Cortex of kidney (tissue), 1 donor: ENCODE results near the gene RETREG1.
"Not testable (repeated sequence)": the region's sequence is repeated elsewhere in the genome, so short reads cannot be mapped to it uniquely, and the experiment has no call there.

Experiments used
- DNase-seq: peaks from one replicate; lab custom pipeline; 2025; lab: John Stamatoyannopoulos, UW

RETREG1 gene

GRCh38 chr5:16551628-16552027 is 65.2 kb downstream of the RETREG1 start:
- DNase-seq: no peak

DNA sequence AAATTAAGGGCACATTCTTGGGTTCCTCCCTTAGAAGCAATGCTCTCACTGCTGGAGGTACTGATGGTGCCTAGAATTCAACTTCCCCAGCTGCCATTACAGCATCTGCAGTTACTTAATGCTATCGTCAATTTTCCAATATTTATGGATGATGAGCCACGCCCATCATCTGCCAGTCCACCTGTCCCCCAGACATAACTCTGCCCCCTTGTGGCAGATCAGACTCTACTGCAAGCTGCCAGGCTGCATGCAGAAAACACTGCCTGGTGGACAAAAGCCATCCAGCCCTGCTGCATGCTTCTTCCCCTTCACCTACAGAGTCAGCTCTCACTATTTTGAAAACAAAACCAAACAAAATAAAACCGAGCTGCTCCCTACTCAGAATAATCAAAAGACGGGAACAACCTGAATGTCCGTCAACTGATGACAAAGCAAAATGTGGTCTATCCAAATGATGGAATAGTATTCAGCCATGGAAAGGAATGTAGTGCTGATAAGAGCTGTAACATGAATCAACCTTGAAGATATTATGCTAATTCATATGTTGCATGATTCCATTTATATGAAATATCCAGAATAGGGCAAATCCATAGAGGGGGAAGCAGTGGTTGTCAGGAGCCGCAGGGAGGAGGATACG is 66.4 kb downstream of the RETREG1 start:
- no peak for DNase-seq

DNA sequence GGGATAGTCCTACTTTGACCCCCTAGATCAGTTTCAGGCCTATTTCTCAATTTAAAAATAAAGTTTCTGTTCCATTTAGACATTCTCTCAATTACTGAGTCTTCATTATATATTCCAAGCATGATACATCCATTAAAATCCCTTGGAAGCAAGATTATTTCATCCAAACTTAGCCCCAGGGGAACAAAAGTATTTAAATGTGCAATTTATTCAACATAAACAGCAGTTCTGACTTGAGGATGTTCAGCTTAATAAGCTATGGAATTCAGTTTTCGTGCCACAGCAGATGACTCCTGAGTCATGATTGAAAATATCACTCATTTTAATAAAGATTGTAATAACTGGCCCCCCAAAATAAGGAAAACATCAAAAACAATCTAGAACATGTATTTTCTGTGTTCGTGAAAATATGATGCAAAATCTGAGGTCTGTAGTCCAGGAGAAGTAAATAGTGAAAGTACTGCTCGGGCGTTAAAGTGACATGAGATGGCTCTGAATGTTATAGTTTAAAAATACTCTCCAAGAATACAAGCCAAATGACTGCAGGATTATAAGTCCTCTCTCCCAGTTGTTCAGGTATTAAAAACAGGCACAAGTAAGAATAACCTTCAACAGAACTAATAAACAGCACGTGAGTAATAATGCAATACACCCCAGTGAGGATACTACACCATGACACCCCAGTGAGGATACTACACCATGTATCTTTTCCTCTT is 67.1 kb downstream of the RETREG1 start:
- no peak for DNase-seq

DNA sequence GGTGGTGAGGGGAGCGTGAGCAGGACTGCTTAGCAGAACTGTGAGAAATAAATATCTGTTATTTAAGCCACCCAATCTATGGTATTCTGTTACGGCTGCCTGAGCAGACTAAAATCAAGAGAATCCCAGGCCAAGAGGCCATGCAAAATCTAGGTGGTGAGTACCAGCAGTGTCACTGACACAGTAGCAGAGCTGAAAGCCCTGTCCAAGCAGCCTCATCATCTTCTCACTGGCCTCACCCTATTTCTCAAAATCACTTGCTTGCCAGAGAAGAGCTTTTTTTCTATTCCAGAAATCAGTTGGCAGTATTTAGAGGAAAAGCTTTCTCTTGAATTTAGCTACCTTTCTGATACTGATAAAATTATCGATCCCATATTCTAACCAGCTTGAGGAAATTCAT is 68.0 kb downstream of the RETREG1 start:
- no peak for DNase-seq

DNA sequence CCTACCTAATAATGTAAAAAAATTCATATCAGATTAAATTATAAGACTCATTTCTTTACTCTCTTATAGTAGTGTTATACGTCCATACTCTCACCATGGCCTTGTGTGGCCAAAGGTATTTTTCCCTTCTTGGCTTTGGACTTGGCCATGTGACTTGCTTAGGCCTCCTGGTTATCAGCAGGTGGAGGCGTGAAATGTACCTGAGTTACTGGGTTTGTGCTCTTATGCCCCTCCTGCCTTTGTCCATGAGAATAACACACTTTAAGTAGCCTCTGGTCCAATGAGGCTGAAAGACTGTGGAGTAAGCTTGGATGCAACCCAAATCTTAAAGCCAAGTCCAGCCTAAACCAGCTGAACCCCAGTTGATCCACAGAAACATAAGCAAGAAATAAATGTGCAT is 68.7 kb downstream of the RETREG1 start:
- no peak for DNase-seq

DNA sequence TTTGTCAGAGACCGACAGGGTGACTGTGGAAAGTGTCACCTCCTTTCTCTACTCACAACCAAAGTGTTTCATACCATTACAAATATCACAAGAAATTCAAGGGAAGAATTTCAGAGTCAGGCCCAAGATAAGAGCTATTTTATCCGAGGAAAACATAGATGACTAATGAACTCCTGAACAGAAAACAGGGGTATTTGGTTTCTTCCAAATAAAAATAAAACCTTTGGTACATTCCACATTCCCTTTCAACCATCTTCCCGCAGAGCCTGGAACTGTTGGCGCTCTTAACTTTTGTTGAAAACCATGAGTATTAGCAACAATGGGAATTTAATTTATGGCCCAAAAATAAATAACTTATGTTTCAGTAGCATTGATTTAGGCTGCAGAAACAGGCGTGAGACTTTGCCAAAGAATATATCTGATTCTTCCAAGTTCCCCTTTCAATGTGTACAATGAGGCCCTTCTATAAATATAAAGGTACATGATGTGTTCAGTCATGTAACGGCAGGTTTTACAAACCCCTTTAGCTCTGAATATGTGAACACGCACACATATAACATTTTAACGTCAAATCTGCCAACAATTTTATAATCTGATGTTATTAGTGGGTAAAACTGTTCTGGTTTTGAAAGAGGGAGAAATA is 69.5 kb downstream of the RETREG1 start:
- DNase-seq: no peak

DNA sequence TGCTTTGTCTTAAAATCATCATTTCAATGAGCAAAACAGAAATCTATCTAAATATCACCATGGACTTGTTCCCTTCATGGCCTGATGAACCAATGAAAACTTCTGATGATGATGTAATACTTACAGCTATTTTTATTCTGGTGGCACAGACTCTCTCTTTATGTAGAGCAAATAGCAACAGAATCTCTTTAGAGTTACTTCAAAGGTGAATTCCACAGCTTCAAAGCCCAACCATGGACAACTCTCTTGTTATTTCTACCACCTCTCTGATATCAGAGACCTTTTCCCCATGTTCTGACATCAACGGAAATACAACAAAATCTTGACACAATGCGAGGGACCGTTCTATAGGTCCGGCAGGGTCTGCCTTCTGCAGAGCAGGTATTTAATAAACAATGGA is 70.1 kb downstream of the RETREG1 start:
- DNase-seq: no peak

DNA sequence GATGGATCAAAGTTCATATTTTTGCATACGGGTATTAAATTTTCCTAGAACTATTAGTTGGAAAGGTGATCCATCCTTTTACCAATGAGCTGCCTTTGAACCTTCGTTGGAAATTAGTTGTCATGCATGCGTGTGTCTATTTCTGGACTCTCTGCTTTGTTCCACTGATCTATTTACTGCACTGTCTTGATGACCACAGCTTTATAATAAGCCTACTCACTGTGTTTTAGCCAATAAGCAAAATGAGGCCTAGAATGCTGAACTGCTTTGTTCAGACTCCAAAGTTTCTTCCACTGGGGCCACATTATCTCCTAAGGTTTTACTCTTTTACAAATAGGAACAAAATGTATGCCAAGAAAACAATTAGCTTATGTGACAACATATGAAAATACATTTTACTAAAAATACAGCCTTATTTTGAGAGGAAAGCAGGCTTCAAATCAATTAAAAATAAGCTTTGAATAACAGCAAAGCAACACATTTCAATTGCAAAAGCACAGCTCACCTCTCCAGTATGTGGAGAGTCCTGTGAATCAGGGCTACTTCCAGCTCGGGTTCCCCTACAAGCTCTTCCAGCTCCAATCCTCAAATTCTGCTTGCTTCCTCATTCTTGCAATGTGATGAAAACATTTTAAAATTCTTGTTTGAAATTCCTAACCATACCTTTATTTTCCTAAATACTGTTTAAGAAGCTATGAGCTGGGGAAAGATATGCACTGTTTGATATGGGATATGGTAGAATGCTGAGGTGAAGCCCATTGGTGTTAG is 72.0 kb downstream of the RETREG1 start:
- DNase-seq: no peak

- not testable (repeated sequence) for DNase-seq
These were observed 73.6 kb downstream of the RETREG1 start for GRCh38 chr5:16543206-16543605.

- DNase-seq: no peak
These were observed 74.6 kb downstream of the RETREG1 start for GRCh38 chr5:16542236-16542635.

- not testable (repeated sequence) for DNase-seq
These were observed 75.2 kb downstream of the RETREG1 start for GRCh38 chr5:16541592-16541991.

DNA sequence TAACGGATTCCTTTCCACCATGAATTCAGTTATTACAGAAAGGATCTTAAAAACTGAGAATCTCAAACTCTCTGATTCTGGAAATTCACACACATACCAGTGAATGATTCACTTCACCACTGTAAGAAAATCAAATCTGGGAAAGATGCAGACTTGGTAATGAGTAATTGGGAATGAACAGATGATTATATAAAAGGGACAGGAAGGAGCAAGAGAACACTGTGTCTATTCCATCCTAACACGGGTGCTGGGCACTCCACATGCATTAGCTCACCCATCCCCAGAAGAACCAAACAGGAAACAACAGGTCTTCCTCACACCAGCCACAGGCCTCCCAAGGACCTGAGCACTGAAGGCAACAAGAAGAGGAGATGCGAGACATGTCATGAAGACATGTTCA is 76.4 kb downstream of the RETREG1 start:
- DNase-seq: no peak

DNA sequence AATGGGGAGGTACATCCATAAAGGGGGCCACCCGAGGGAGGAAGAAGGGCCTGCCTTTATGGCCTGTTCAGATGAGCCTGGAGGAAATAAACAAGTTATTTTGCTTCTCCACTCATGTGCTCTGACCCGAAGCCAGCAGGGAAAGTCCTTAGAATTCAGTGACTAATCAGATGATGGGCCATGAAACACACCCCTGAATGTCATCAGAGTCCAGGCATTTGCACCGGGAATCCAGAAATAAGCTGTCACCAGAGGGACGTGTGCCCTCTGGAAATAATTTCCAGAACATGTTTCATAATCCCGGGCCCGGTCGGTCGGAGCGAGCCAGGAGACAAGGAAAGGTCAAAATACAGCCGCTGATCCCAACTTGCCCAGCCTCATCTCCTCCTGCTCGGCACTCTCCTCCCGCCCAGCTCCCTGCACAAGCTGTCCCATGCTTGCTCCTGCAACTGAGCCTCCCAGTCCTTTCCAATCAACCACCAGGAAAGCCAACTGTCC is 77.6 kb downstream of the RETREG1 start:
- DNase-seq: no peak

DNA sequence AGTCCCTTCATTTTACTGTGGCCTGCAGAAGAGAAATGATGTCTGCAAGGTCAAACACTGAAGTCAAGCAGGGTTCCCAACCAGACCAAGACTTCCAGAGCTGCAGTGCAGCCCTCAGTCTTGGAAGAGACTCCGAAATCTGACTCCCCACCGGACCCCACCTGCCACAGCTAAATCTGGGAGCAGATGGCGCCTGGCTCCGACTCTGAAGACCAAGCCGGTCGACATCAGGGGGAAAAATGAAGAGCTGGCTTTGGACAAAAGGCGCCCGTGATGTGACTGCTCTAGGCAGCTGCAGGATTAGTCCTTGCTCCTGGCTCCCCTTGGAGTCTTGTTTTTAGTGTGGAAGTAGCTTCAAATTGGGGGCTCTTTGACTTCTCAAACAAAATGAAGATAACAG is 78.8 kb downstream of the RETREG1 start:
- no peak for DNase-seq

DNA sequence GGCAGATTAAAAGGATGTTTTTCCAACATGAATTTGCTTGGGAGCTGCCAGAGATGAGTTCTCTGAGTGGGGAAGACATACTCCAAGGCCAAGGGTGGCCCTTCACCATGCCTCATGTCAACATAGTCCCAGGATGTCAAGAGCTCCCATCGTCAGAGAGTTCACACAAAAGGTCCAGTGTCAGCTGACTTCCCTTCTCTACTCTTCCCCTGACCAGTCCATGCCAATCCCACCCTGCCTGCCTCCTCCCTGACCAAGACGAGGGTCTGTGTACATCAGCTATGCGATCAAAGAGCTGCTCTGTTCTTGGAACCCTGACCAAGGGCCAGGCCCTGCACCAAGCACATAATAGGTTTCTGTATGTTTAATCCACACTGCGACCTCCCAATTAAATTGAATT is 80.0 kb downstream of the RETREG1 start:
- no peak for DNase-seq

- DNase-seq: no peak
These were observed 80.6 kb downstream of the RETREG1 start for GRCh38 chr5:16536246-16536645.

DNA sequence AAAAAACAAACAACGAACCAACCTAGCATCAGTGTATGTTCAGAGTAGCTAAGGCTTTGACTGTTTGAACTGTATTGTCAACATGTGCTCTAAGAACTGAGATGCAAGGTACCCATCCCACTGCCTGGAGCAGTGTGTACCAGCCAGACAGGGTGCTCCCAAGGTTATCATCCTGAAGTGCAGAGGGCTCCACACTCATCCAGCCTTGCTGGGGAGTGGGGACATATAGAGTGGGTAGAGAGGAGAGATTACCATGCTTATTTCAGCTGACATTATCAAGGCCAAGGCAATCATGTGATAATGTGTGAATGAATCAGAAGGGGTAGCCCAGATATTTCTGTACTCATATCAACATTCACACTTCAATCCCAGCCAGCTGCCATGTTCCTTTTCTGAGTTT is 82.5 kb downstream of the RETREG1 start:
- no peak for DNase-seq

DNA sequence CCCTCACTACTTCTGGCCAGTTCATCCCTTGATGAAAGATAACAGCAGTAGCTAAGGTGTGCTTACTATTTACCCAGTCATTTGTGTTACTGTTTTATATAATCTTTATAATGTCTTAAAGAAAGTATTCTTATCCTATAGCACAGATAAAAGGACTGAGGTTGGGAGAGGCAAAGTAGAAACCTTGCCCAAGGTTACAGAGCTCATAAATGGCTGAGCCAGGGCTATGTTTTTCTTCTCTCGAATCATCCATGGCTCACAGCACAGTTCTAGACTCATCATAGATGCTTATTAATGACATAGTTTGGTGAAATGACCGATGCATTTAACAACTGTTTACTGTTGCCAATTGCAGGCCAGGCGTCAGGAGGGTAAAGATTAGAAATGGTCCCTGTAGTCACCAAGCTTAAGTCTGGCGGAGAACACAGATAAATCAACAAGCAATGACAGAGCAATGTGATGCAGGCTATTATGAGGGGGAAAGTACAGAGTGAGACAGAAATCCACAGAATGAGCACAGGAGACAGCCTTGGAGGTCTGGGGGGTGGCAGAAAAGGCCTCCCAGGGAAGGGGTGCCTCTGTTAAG is 85.6 kb downstream of the RETREG1 start:
- DNase-seq: no peak

GRCh38 chr5:16529306-16529705 is 87.5 kb downstream of the RETREG1 start:
- DNase-seq: no peak

GRCh38 chr5:16528382-16529110 is 88.3 kb downstream of the RETREG1 start:
- DNase-seq: no peak

DNA sequence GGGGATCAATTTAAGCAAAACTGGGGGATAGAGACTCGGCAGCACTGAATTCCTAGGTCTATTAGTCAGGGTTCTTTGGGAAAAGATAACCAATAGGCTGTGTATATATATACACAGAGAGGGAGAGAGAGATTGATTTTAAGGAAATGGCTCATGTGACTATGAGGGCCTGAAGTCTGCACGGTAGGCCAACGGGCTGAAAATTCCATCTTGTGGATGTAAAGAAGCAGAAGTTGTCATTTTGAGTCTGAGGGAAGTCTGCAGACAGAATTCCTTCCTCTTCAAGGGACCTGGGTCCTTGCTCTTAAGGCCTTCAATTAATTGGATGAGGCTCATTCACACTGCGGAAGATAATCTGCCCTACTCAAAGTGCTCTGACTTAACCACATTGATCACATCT is 91.1 kb downstream of the RETREG1 start:
- DNase-seq: no peak
